Neural cell (in vitro differentiated cells): ENCODE data around the gene AKR1C3.

ENCODE experiments used
- CTCF ChIP-seq: fragments of 450-650 bp; IDR thresholded peaks from 2 replicates; pipeline ENCODE4 v1.5.1; 2014; ENCODE audit warnings: antibody characterized with exemption, mild to moderate bottlenecking, moderate library complexity; ENCODE audit not compliant: poor library complexity, severe bottlenecking
- EP300 ChIP-seq: fragments of 450-650 bp; conservative IDR thresholded peaks from 2 replicates; pipeline ENCODE4 v1.6.1; 2014; ENCODE audit warnings: antibody characterized with exemption, mild to moderate bottlenecking, moderate library complexity; ENCODE audit not compliant: poor library complexity, severe bottlenecking
- POLR2AphosphoS5 ChIP-seq: IDR thresholded peaks from 2 replicates; pipeline ENCODE4 v1.6.1; 2012
- RAD21 ChIP-seq: fragments of 450-650 bp; conservative IDR thresholded peaks from 2 replicates; pipeline ENCODE4 v1.6.1; 2014; ENCODE audit warnings: antibody characterized with exemption, mild to moderate bottlenecking, moderate library complexity

- TF ChIP-seq CTCF (no peak), EP300 (no peak), POLR2AphosphoS5 (no peak), RAD21 (no peak)
These were observed 29.7 kb downstream of the AKR1C3 start for GRCh38 chr10:5123886-5124285.
